K562 (cell line): Measurements from ENCODE around the gene MYCBP. TPM values are rescaled to one million over a fixed set of nuclear protein-coding genes. Genes with fewer than 3 reads are reported as not detected.

Source experiments
- ASH1L ChIP-seq: fragments of 450-650 bp; IDR thresholded peaks from 2 replicates; pipeline ENCODE4 v1.6.1; 2018; ENCODE audit warnings: borderline replicate concordance, mild to moderate bottlenecking, low read depth; ENCODE audit not compliant: partially characterized antibody
- CHD4 ChIP-seq: fragments of 200-600 bp; sonication (generic); IDR thresholded peaks from 3 replicates; pipeline ENCODE4 v1.6.1; 2012; ENCODE audit warnings: low read depth, mild to moderate bottlenecking, mixed read lengths, low read length, inconsistent platforms; ENCODE audit not compliant: insufficient read depth, insufficient replicate concordance, poor library complexity, severe bottlenecking
- HEY1 ChIP-seq: fragments of 250-450 bp; sonication (Bioruptor Pico); IDR thresholded peaks from 2 replicates; pipeline ENCODE4 v1.5.0; 2020; ENCODE audit warnings: mild to moderate bottlenecking, moderate library complexity, borderline replicate concordance
- HMGN3 ChIP-seq: IDR thresholded peaks from 2 replicates; pipeline ENCODE4 v1.6.1; 2011; ENCODE audit warnings: borderline replicate concordance, low read depth, mild to moderate bottlenecking, mixed read lengths, low read length; ENCODE audit not compliant: insufficient read length; ENCODE audit errors: extremely low read depth
- HOXB6 ChIP-seq: fragments of 250-450 bp; sonication (Bioruptor Pico); IDR thresholded peaks from 2 replicates; pipeline ENCODE4 v1.5.1; 2022; ENCODE audit warnings: mild to moderate bottlenecking, borderline replicate concordance
- KDM1A ChIP-seq, 2 experiments: fragments of 450-650 bp; IDR thresholded peaks; 2 replicates each; pipeline ENCODE4 v1.6.1; 2016; ENCODE audit warnings: mild to moderate bottlenecking in 2 of 2
- MCM7 ChIP-seq, 2 experiments: fragments of 450-650 bp; IDR thresholded peaks; 2 replicates each; pipeline ENCODE4 v1.6.1; 2016 to 2018
- MECOM ChIP-seq: fragments of 250-450 bp; sonication (Bioruptor Pico); IDR thresholded peaks from 2 replicates; pipeline ENCODE4 v1.8.0; 2022; ENCODE audit warnings: inconsistent platforms
- PCBP1 ChIP-seq: fragments of 200-400 bp; formaldehyde crosslinking; IDR thresholded peaks from 2 replicates; pipeline ENCODE4 v1.6.1; 2018; ENCODE audit warnings: mild to moderate bottlenecking, low read depth, low read length; ENCODE audit not compliant: poor library complexity, severe bottlenecking
- RBM39 ChIP-seq: fragments of 200-400 bp; formaldehyde crosslinking; optimal IDR thresholded peaks from 2 replicates; pipeline ENCODE3; 2018; ENCODE audit warnings: low read depth, low read length
- SMARCA4 ChIP-seq: fragments of 450-650 bp; IDR thresholded peaks from 2 replicates; pipeline ENCODE4 v1.6.1; 2016
- SNIP1 ChIP-seq: fragments of 450-650 bp; IDR thresholded peaks from 2 replicates; pipeline ENCODE4 v1.7.1; 2017; ENCODE audit warnings: low read depth, mild to moderate bottlenecking
- TGIF2 ChIP-seq: sonication (generic); formaldehyde crosslinking; IDR thresholded peaks from 2 replicates; pipeline ENCODE4 v1.8.1; 2022; ENCODE audit warnings: mild to moderate bottlenecking, missing genetic modification reagents, moderate library complexity
- ZBTB7A ChIP-seq: IDR thresholded peaks from 2 replicates; pipeline ENCODE4 v1.6.1; 2011; ENCODE audit warnings: low read depth, mild to moderate bottlenecking, low read length, moderate library complexity, borderline replicate concordance; ENCODE audit not compliant: control insufficient read depth
- ZNF586 ChIP-seq: fragments of 450-650 bp; formaldehyde crosslinking; conservative IDR thresholded peaks from 2 replicates; pipeline ENCODE4 v1.4.0; 2020; ENCODE audit warnings: mild to moderate bottlenecking, moderate library complexity
- ZNF695 ChIP-seq: fragments of 450-650 bp; formaldehyde crosslinking; IDR thresholded peaks from 2 replicates; pipeline ENCODE4 v1.4.0; 2020; ENCODE audit warnings: mild to moderate bottlenecking, moderate library complexity
- polyA plus RNA-seq, 8 experiments: library from polyadenylated mRNA; depleted of rRNA in 4 of 8; stranded (reverse) in 5 of 8; unstranded in 3 of 8; fragments of >200 nt; fragmentation: Nextera tagmentation in 2 of 8; fragmentation: Illumina TruSeq in 1 of 8; extraction: Ambion mirVana in 2 of 8; extraction: Trizol in 1 of 8; gene quantifications; 2 replicates each; pipeline versions ENCODE4 v1.2.1 to v1.2.3, GENCODE V29; 2011 to 2014; ENCODE audit warnings: inconsistent platforms in 1 of 8, missing spikeins in 1 of 8
- total RNA-seq, 7 experiments: library from RNA; depleted of rRNA in 6 of 7; stranded (reverse); fragments of >200 nt in 6 of 7; fragmentation: Illumina TruSeq in 2 of 7; extraction: Trizol in 2 of 7; gene quantifications; 2 replicates each; pipeline versions ENCODE4 v1.2.1 to v1.2.3, GENCODE V29; 2011 to 2021; ENCODE audit warnings: low replicate concordance in 1 of 7
- TF ChIP-seq, protein P1 (sequence below): fragments of 450-650 bp; formaldehyde crosslinking; IDR thresholded peaks from 2 replicates; pipeline ENCODE4 v1.4.0; 2020; ENCODE audit warnings: mild to moderate bottlenecking, moderate library complexity
- TF ChIP-seq, protein P2 (sequence below): sonication (generic); formaldehyde crosslinking; IDR thresholded peaks from 2 replicates; pipeline ENCODE4 v1.8.1; 2023; ENCODE audit warnings: mild to moderate bottlenecking, missing genetic modification reagents
- TF ChIP-seq, protein P3 (sequence below): fragments of 250-450 bp; sonication (Bioruptor Pico); IDR thresholded peaks from 2 replicates; pipeline ENCODE4 v1.4.0; 2020
- TF ChIP-seq, protein P4 (sequence below): sonication (generic); formaldehyde crosslinking; IDR thresholded peaks from 2 replicates; pipeline ENCODE4 v1.8.0; 2022; ENCODE audit warnings: mild to moderate bottlenecking, missing genetic modification reagents, borderline replicate concordance

The MYCBP gene
- total and polyA plus RNA-seq, 9 of the 15 experiments (the other 6 are each of a cell fraction or from before 2014, with no cell fraction given), result 32.3 to 253 (median 72.9) TPM

DNA sequence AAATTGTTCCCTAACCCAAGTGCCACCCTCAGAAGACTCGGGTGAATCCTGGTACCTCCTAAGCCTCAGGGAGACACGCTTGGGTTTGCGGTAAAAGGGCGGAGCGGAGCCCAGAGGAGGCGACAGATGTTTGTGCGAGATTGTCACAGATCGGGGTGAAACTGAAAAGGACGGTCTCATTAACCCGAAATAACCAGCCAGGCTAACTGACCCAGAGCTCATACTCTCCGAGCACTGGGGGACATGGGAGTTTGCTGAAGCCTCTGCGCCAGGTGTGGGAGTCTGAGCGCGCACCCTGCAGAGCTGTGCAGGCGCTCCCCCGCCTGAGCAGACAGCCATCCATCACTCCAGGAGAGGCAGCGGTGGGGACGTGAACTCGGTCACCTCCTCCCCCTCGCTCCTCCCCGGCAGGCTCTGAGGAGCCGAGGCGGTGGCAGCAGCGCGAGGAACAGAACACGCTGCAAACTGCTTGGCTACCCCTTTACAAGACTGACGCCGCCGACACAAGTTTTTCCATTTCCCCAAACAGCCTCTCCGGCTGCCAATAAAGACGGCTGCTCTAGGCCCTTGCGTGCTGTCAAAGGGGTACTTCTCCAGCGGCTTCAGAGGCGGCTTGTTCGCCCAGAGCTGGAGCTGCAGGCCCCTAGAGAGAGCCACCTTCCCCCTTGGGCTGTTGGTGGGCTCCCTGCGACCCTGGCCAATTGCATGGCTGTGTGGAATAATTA, 57.1 kb downstream of the MYCBP start (continued):
- TF ChIP-seq, protein P1, sequence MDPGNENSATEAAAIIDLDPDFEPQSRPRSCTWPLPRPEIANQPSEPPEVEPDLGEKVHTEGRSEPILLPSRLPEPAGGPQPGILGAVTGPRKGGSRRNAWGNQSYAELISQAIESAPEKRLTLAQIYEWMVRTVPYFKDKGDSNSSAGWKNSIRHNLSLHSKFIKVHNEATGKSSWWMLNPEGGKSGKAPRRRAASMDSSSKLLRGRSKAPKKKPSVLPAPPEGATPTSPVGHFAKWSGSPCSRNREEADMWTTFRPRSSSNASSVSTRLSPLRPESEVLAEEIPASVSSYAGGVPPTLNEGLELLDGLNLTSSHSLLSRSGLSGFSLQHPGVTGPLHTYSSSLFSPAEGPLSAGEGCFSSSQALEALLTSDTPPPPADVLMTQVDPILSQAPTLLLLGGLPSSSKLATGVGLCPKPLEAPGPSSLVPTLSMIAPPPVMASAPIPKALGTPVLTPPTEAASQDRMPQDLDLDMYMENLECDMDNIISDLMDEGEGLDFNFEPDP (CRISPR knock-in tag), result no peak
- TF ChIP-seq KDM1A (IDR thresholded peaks at IDR 0.05) (peak; percentile 91 to 93), ZBTB7A (peak; percentile 72; the same call in 1 of the 2 replicates), CHD4 (no peak), ZNF695 (CRISPR knock-in tag) (no peak), ASH1L (no peak), MCM7 (IDR thresholded peaks at IDR 0.05) (no peak), PCBP1 (peak; percentile 96), TGIF2 (CRISPR knock-in tag) (no peak), HOXB6 (CRISPR knock-in tag) (no peak), ZNF586 (no peak), RBM39 (no peak), SMARCA4 (peak; percentile 98), MECOM (CRISPR knock-in tag) (peak; percentile 92), HMGN3 (peak; percentile 100), SNIP1 (no peak), HEY1 (CRISPR knock-in tag) (0 out of 2 replicates have a peak, but pooled peaks have one; percentile 44)
- TF ChIP-seq, protein P2, sequence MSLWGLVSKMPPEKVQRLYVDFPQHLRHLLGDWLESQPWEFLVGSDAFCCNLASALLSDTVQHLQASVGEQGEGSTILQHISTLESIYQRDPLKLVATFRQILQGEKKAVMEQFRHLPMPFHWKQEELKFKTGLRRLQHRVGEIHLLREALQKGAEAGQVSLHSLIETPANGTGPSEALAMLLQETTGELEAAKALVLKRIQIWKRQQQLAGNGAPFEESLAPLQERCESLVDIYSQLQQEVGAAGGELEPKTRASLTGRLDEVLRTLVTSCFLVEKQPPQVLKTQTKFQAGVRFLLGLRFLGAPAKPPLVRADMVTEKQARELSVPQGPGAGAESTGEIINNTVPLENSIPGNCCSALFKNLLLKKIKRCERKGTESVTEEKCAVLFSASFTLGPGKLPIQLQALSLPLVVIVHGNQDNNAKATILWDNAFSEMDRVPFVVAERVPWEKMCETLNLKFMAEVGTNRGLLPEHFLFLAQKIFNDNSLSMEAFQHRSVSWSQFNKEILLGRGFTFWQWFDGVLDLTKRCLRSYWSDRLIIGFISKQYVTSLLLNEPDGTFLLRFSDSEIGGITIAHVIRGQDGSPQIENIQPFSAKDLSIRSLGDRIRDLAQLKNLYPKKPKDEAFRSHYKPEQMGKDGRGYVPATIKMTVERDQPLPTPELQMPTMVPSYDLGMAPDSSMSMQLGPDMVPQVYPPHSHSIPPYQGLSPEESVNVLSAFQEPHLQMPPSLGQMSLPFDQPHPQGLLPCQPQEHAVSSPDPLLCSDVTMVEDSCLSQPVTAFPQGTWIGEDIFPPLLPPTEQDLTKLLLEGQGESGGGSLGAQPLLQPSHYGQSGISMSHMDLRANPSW, result no peak; the same call in 1 of the 2 replicates
- TF ChIP-seq, protein P3, sequence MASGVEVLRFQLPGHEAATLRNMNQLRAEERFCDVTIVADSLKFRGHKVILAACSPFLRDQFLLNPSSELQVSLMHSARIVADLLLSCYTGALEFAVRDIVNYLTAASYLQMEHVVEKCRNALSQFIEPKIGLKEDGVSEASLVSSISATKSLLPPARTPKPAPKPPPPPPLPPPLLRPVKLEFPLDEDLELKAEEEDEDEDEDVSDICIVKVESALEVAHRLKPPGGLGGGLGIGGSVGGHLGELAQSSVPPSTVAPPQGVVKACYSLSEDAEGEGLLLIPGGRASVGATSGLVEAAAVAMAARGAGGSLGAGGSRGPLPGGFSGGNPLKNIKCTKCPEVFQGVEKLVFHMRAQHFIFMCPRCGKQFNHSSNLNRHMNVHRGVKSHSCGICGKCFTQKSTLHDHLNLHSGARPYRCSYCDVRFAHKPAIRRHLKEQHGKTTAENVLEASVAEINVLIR, result 0 out of 2 replicates have a peak, but pooled peaks have one; percentile 6
- TF ChIP-seq, protein P4, sequence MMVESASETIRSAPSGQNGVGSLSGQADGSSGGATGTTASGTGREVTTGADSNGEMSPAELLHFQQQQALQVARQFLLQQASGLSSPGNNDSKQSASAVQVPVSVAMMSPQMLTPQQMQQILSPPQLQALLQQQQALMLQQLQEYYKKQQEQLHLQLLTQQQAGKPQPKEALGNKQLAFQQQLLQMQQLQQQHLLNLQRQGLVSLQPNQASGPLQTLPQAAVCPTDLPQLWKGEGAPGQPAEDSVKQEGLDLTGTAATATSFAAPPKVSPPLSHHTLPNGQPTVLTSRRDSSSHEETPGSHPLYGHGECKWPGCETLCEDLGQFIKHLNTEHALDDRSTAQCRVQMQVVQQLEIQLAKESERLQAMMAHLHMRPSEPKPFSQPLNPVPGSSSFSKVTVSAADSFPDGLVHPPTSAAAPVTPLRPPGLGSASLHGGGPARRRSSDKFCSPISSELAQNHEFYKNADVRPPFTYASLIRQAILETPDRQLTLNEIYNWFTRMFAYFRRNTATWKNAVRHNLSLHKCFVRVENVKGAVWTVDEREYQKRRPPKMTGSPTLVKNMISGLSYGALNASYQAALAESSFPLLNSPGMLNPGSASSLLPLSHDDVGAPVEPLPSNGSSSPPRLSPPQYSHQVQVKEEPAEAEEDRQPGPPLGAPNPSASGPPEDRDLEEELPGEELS (CRISPR knock-in tag), result peak; percentile 80; the same call in 1 of the 2 replicates
